GM23248 (cell line): ENCODE measurements around the gene FARS2. TPM values are rescaled to one million over a fixed set of nuclear protein-coding genes. Genes with fewer than 3 reads are reported as not detected.
"Not testable (repeated sequence)": the region's sequence is repeated elsewhere in the genome, so short reads cannot be mapped to it uniquely, and the experiment has no call there.

Experiments
- DNase-seq: peaks from one replicate; pipeline ENCODE4 v3.0.0-alpha.2; 2015
- H2AFZ ChIP-seq: fragments of 200-600 bp; sonication (generic); 2 replicates; pipeline ENCODE4 v1.6.1; 2016; ENCODE audit warnings: antibody characterized with exemption
- H3F3A ChIP-seq: fragments of 200-600 bp; sonication (generic); 2 replicates; pipeline ENCODE4 v1.6.1; 2016; ENCODE audit warnings: mild to moderate bottlenecking, antibody characterized with exemption, mixed run types; ENCODE audit not compliant: insufficient read depth
- H3K27ac ChIP-seq: fragments of 200-600 bp; sonication (generic); 2 replicates; pipeline ENCODE4 v1.5.1; 2016; ENCODE audit warnings: mild to moderate bottlenecking
- H3K27me3 ChIP-seq: fragments of 200-600 bp; sonication (generic); replicated peaks from 2 replicates; pipeline ENCODE4 v1.6.1; 2016; ENCODE audit warnings: mild to moderate bottlenecking; ENCODE audit not compliant: insufficient read depth
- H3K36me3 ChIP-seq: fragments of 200-600 bp; sonication (generic); 2 replicates; pipeline ENCODE4 v1.6.1; 2016; ENCODE audit warnings: low read depth, mild to moderate bottlenecking
- H3K4me1 ChIP-seq: fragments of 200-600 bp; sonication (generic); 2 replicates; pipeline ENCODE4 v1.6.1; 2016; ENCODE audit warnings: mild to moderate bottlenecking; ENCODE audit not compliant: insufficient read depth
- H3K4me2 ChIP-seq: fragments of 200-600 bp; sonication (generic); one replicate; pipeline ENCODE4 v1.6.1; 2016; ENCODE audit warnings: mild to moderate bottlenecking; ENCODE audit not compliant: unreplicated experiment
- H3K4me3 ChIP-seq: fragments of 200-600 bp; sonication (generic); 2 replicates; pipeline ENCODE4 v1.5.1; 2016; ENCODE audit warnings: mild to moderate bottlenecking
- H3K79me2 ChIP-seq: fragments of 200-600 bp; sonication (generic); 2 replicates; pipeline ENCODE4 v1.6.1; 2016; ENCODE audit warnings: mild to moderate bottlenecking; ENCODE audit not compliant: insufficient read depth
- H3K9ac ChIP-seq: fragments of 200-600 bp; sonication (generic); 2 replicates; pipeline ENCODE4 v1.6.1; 2016; ENCODE audit warnings: mild to moderate bottlenecking
- H3K9me2 ChIP-seq: fragments of 200-600 bp; sonication (generic); 2 replicates; pipeline ENCODE4 v1.6.1; 2016; ENCODE audit warnings: mixed run types, mild to moderate bottlenecking, moderate library complexity; ENCODE audit not compliant: insufficient read depth
- H3K9me3 ChIP-seq: fragments of 200-600 bp; sonication (generic); one replicate; pipeline ENCODE4 v1.6.1; 2017; ENCODE audit warnings: low read depth
- H4K20me1 ChIP-seq: fragments of 200-600 bp; sonication (generic); 2 replicates; pipeline ENCODE4 v1.6.0; 2016; ENCODE audit not compliant: insufficient read depth
- EZH2 ChIP-seq: fragments of 200-600 bp; sonication (generic); IDR thresholded peaks from 2 replicates; pipeline ENCODE4 v1.6.1; 2018; ENCODE audit warnings: antibody characterized with exemption, mild to moderate bottlenecking; ENCODE audit not compliant: insufficient read depth, poor library complexity, severe bottlenecking
- EZH2phosphoT487 ChIP-seq: fragments of 200-600 bp; sonication (generic); IDR thresholded peaks from 2 replicates; pipeline ENCODE4 v1.6.1; 2018; ENCODE audit warnings: antibody characterized with exemption, moderate library complexity, mild to moderate bottlenecking, low read depth; ENCODE audit not compliant: insufficient read depth
- WGBS, 2 experiments: methylation state at CpG; one replicate each; pipeline ENCODE4 v1.1.6; 2015 to 2017; ENCODE audit warnings: low lambda C conversion rate in 2 of 2, low coverage in 1 of 2; ENCODE audit errors: missing lambda C conversion rate in 2 of 2; 5-methylcytosine and 5-hydroxymethylcytosine counted together
- in situ Hi-C: fragments of 300-500 bp; cut with MboI; formaldehyde crosslinking; loops from 2 replicates; pipeline ENCODE4 v1.15.0; 2020
- polyA plus RNA-seq: library from polyadenylated mRNA; unstranded; fragments of >200 nt; fragmentation: Nextera tagmentation; extraction: Ambion mirVana; gene quantifications from 2 replicates; pipeline ENCODE4 v1.2.1, GENCODE V29; 2016
- total RNA-seq: library from RNA; depleted of rRNA; stranded (reverse); fragments of >200 nt; shearing (Covaris generic); gene quantifications from 2 replicates; pipeline ENCODE4 v1.2.3, GENCODE V29; 2014

Gene FARS2
- total and polyA plus RNA-seq, 2 experiments from 2014 or later, result 15.1 to 16.5 TPM

GRCh38 chr6:5783584-5784089, 522.3 kb downstream of the FARS2 start:
- no peak for DNase-seq
- no peak overlapping the region for H2AFZ ChIP-seq
- no peaks in the 10 kb centered on the region for H3K27me3 ChIP-seq
- H3K36me3 ChIP-seq, result no peaks in the 10 kb centered on the region
- H3K9me3 ChIP-seq, result no peaks in the 10 kb centered on the region
- H3K79me2 ChIP-seq, result no peaks in the 10 kb centered on the region
- H3K4me2 ChIP-seq, result no peak overlapping the region
- no peaks in the 10 kb centered on the region for H3K4me1 ChIP-seq
- H3F3A ChIP-seq, result no peaks in the 10 kb centered on the region
- H3K9me2 ChIP-seq, result no peaks in the 10 kb centered on the region
- H4K20me1 ChIP-seq, result no peaks in the 10 kb centered on the region
- in situ Hi-C loops, result no loop called here
- H3K27ac ChIP-seq, result no peak overlapping the region
- no peak for TF ChIP-seq EZH2
- no peak for TF ChIP-seq EZH2phosphoT487
- H3K4me3 ChIP-seq, result no peak overlapping the region
- H3K9ac ChIP-seq, result no peak overlapping the region
- WGBS, 2 experiments, result 92 to 95% methylated on average over 18 to 19 of the region's 19 CpGs

- H3F3A ChIP-seq, result no peaks in the 10 kb centered on the region
- no peak overlapping the region for H3K4me2 ChIP-seq
- in situ Hi-C loops, result no loop called here
- no peak overlapping the region for H2AFZ ChIP-seq
- H3K9me2 ChIP-seq, result no peaks in the 10 kb centered on the region
- TF ChIP-seq EZH2phosphoT487 (no peak), EZH2 (no peak)
- H3K36me3 ChIP-seq, result no peaks in the 10 kb centered on the region
- DNase-seq, result no peak
- H3K9me3 ChIP-seq, result no peaks in the 10 kb centered on the region
- 85 to 88% methylated on average over 8 of the region's 8 CpGs for WGBS, 2 experiments
- H3K9ac ChIP-seq, result no peak overlapping the region
- H3K4me1 ChIP-seq, result no peaks in the 10 kb centered on the region
- no peak overlapping the region for H3K4me3 ChIP-seq
- no peak overlapping the region for H3K27ac ChIP-seq
- H3K27me3 ChIP-seq, result no peaks in the 10 kb centered on the region
- no peaks in the 10 kb centered on the region for H3K79me2 ChIP-seq
- H4K20me1 ChIP-seq, result no peaks in the 10 kb centered on the region
These were observed 523.9 kb downstream of the FARS2 start for GRCh38 chr6:5785249-5785648.

GRCh38 chr6:5786321-5786968, 525.1 kb downstream of the FARS2 start:
- TF ChIP-seq EZH2phosphoT487 (no peak), EZH2 (no peak)
- DNase-seq, result no peak
- Histone ChIP-seq H4K20me1 (no peaks in the 10 kb centered on the region), H3K79me2 (no peaks in the 10 kb centered on the region), H3K27ac (no peak overlapping the region), H3K9me3 (no peaks in the 10 kb centered on the region), H2AFZ (no peak overlapping the region), H3K9ac (no peak overlapping the region), H3K36me3 (no peaks in the 10 kb centered on the region), H3K4me3 (no peak overlapping the region), H3K4me2 (no peak overlapping the region), H3K4me1 (no peaks in the 10 kb centered on the region), H3K9me2 (no peaks in the 10 kb centered on the region), H3K27me3 (no peaks in the 10 kb centered on the region), H3F3A (no peaks in the 10 kb centered on the region)
- in situ Hi-C loops, result no loop called here
- 67 to 73% methylated on average over 10 of the region's 10 CpGs for WGBS, 2 experiments

- Histone ChIP-seq H2AFZ (no peak overlapping the region), H3K27me3 (no peaks in the 10 kb centered on the region), H3K9me3 (no peaks in the 10 kb centered on the region), H4K20me1 (no peaks in the 10 kb centered on the region), H3K36me3 (no peaks in the 10 kb centered on the region), H3K27ac (no peak overlapping the region), H3K4me2 (no peak overlapping the region), H3K79me2 (no peaks in the 10 kb centered on the region), H3K9me2 (no peaks in the 10 kb centered on the region), H3K4me3 (no peak overlapping the region), H3F3A (no peaks in the 10 kb centered on the region), H3K4me1 (no peaks in the 10 kb centered on the region), H3K9ac (no peak overlapping the region)
- TF ChIP-seq EZH2phosphoT487 (no peak), EZH2 (no peak)
- 62 to 68% methylated on average over 11 of the region's 11 CpGs for WGBS, 2 experiments
- DNase-seq, result no peak
- in situ Hi-C loops, result no loop called here
These were observed 525.8 kb downstream of the FARS2 start for GRCh38 chr6:5786969-5787720.

- WGBS, 2 experiments, result 79 to 80% methylated on average over 5 of the region's 5 CpGs
- in situ Hi-C loops, H2AFZ ChIP-seq: not testable (repeated sequence)
These were observed 528.1 kb downstream of the FARS2 start for GRCh38 chr6:5789426-5789825.

GRCh38 chr6:5796555-5796954, 535.2 kb downstream of the FARS2 start:
- H3K27me3 ChIP-seq, H3K36me3 ChIP-seq, in situ Hi-C loops, H3K9me2 ChIP-seq, H2AFZ ChIP-seq, H4K20me1 ChIP-seq, H3K9ac ChIP-seq, H3K4me2 ChIP-seq, H3F3A ChIP-seq, H3K79me2 ChIP-seq, DNase-seq, H3K4me1 ChIP-seq, H3K27ac ChIP-seq, H3K4me3 ChIP-seq, H3K9me3 ChIP-seq: not testable (repeated sequence)

More at GRCh38 chr6:5789426-5789825, 528.1 kb downstream of the FARS2 start:
- H3K36me3 ChIP-seq, H3K4me2 ChIP-seq, H3K4me3 ChIP-seq, DNase-seq, H3K9me2 ChIP-seq, H3F3A ChIP-seq, H3K4me1 ChIP-seq, H3K27me3 ChIP-seq, H3K9ac ChIP-seq, H4K20me1 ChIP-seq, H3K27ac ChIP-seq, H3K79me2 ChIP-seq, H3K9me3 ChIP-seq: not testable (repeated sequence)

GRCh38 chr6:5806406-5806805, 545.1 kb downstream of the FARS2 start:
- H3K27me3 ChIP-seq, H2AFZ ChIP-seq, H3K27ac ChIP-seq, H3K79me2 ChIP-seq, H3K4me3 ChIP-seq, H3F3A ChIP-seq, H3K36me3 ChIP-seq, H4K20me1 ChIP-seq, H3K4me2 ChIP-seq, H3K9me3 ChIP-seq, DNase-seq, in situ Hi-C loops, H3K4me1 ChIP-seq, H3K9me2 ChIP-seq, H3K9ac ChIP-seq: not testable (repeated sequence)
- WGBS, 2 experiments, result 78 to 86% methylated on average over 1 of the region's 1 CpG
